Inferior parietal cortex (tissue), 1 donor: ENCODE measurements around the gene MPZL2.
A peak's percentile ranks its signal among the peaks of the same experiment; 100 is the strongest.

Experiments
- DNase-seq: peaks from one replicate; pipeline ENCODE4 v3.0.0-alpha.2; 2016; ENCODE audit errors: extremely low spot score

MPZL2 gene

GRCh38 chr11:118283756-118284350 is 19.8 kb upstream of the MPZL2 start:
- DNase-seq = no peak

GRCh38 chr11:118283037-118283636 is 19.0 kb upstream of the MPZL2 start:
- DNase-seq = no peak

GRCh38 chr11:118282606-118283005 is 18.5 kb upstream of the MPZL2 start:
- no peak for DNase-seq

GRCh38 chr11:118281284-118281683 is 17.2 kb upstream of the MPZL2 start:
- DNase-seq = no peak

GRCh38 chr11:118277312-118277711 is 13.2 kb upstream of the MPZL2 start:
- no peak for DNase-seq

- DNase-seq = no peak
These were observed 12.3 kb upstream of the MPZL2 start for GRCh38 chr11:118276422-118276821.

GRCh38 chr11:118275176-118275575 is 11.1 kb upstream of the MPZL2 start:
- no peak for DNase-seq

- DNase-seq = no peak
These were observed 10.1 kb upstream of the MPZL2 start for GRCh38 chr11:118274186-118274585.

GRCh38 chr11:118272001-118272400 is 7.9 kb upstream of the MPZL2 start:
- no peak for DNase-seq

- DNase-seq = no peak
These were observed 3.4 kb upstream of the MPZL2 start for GRCh38 chr11:118267486-118267885.

- no peak for DNase-seq
These were observed 1.9 kb upstream of the MPZL2 start for GRCh38 chr11:118265954-118266353.

- no peak for DNase-seq
These were observed 720 bp upstream of the MPZL2 start for GRCh38 chr11:118264569-118265465.

- DNase-seq = no peak
These were observed 985 bp downstream of the MPZL2 start for GRCh38 chr11:118263112-118263511.

- no peak for DNase-seq
These were observed 3.7 kb downstream of the MPZL2 start for GRCh38 chr11:118260353-118260752.

- no peak for DNase-seq
These were observed 5.0 kb downstream of the MPZL2 start for GRCh38 chr11:118259138-118259537.

- no peak for DNase-seq
These were observed 5.7 kb downstream of the MPZL2 start for GRCh38 chr11:118258410-118258809.

GRCh38 chr11:118252688-118253087 is 11.4 kb downstream of the MPZL2 start:
- no peak for DNase-seq

- DNase-seq = peak; percentile 81
These were observed 12.0 kb downstream of the MPZL2 start, which contains the start of gene MPZL3 for GRCh38 chr11:118251858-118252652. TSS of gene MPZL3 (minus strand) at chr11:118252365. CDS start at chr11:118252294, 71 bp downstream.

GRCh38 chr11:118247041-118247440 is 17.1 kb downstream of the MPZL2 start:
- no peak for DNase-seq

GRCh38 chr11:118245936-118246562 is 18.0 kb downstream of the MPZL2 start:
- DNase-seq = no peak

- DNase-seq = no peak
These were observed 19.9 kb downstream of the MPZL2 start for GRCh38 chr11:118243993-118244762.
